ENCODE measurements around the gene MACROH2A2. TPM values are rescaled to one million over a fixed set of nuclear protein-coding genes. Genes with fewer than 3 reads are reported as not detected.

MACROH2A2 gene
- total and polyA plus RNA-seq, 2 of the 13 experiments (the other 11 are each of a cell fraction or from before 2014, with no cell fraction given) = 9.8 to 43.1 TPM

- TF ChIP-seq, protein P1, sequence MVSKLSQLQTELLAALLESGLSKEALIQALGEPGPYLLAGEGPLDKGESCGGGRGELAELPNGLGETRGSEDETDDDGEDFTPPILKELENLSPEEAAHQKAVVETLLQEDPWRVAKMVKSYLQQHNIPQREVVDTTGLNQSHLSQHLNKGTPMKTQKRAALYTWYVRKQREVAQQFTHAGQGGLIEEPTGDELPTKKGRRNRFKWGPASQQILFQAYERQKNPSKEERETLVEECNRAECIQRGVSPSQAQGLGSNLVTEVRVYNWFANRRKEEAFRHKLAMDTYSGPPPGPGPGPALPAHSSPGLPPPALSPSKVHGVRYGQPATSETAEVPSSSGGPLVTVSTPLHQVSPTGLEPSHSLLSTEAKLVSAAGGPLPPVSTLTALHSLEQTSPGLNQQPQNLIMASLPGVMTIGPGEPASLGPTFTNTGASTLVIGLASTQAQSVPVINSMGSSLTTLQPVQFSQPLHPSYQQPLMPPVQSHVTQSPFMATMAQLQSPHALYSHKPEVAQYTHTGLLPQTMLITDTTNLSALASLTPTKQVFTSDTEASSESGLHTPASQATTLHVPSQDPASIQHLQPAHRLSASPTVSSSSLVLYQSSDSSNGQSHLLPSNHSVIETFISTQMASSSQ (IDR thresholded peaks at IDR 0.05; ENCODE audit: low read depth) = peak; percentile 42; the same call in 1 of the 2 replicates
- TF ChIP-seq, protein P1 (CRISPR knock-in tag; IDR thresholded peaks at IDR 0.05; ENCODE audit: borderline replicate concordance) = peak; percentile 72; the same call in 1 of the 2 replicates
- TF ChIP-seq BHLHE40 (IDR thresholded peaks at IDR 0.05; ENCODE audit: low read length) (no peak), MTA3 (CRISPR knock-in tag; IDR thresholded peaks at IDR 0.05) (no peak), ZNF430 (CRISPR knock-in tag; IDR thresholded peaks at IDR 0.05) (peak; percentile 92), IRF2 (CRISPR knock-in tag; IDR thresholded peaks at IDR 0.05) (peak; percentile 82), TRAFD1 (CRISPR knock-in tag; IDR thresholded peaks at IDR 0.05; ENCODE audit: borderline replicate concordance) (no peak), RXRB (CRISPR knock-in tag; IDR thresholded peaks at IDR 0.05; ENCODE audit: borderline replicate concordance) (peak; percentile 78), ZNF510 (CRISPR knock-in tag; IDR thresholded peaks at IDR 0.05; ENCODE audit: low read depth) (no peak), ZIK1 (CRISPR knock-in tag; IDR thresholded peaks at IDR 0.05; ENCODE audit: borderline replicate concordance, low read depth) (0 out of 2 replicates have a peak, but pooled peaks have one; percentile 39), ZNF766 (CRISPR knock-in tag; IDR thresholded peaks at IDR 0.05; ENCODE audit: borderline replicate concordance) (peak; percentile 65; the same call in 1 of the 2 replicates), XBP1 (CRISPR knock-in tag; IDR thresholded peaks at IDR 0.05) (no peak), ZSCAN12 (CRISPR knock-in tag; IDR thresholded peaks at IDR 0.05) (peak; percentile 35; the same call in 1 of the 2 replicates), ZNF549 (CRISPR knock-in tag; IDR thresholded peaks at IDR 0.05) (0 out of 2 replicates have a peak, but pooled peaks have one; percentile 49), EHMT2 (IDR thresholded peaks at IDR 0.05; ENCODE audit: borderline replicate concordance, low read depth, low read length) (no peak), HMG20A (CRISPR knock-in tag; IDR thresholded peaks at IDR 0.05; ENCODE audit: borderline replicate concordance) (peak; percentile 64; the same call in 1 of the 2 replicates), ZNF629 (CRISPR knock-in tag; conservative IDR thresholded peaks at IDR 0.05) (peak; percentile 43), ZNF761 (CRISPR knock-in tag; conservative IDR thresholded peaks at IDR 0.05) (no peak), ZNF772 (CRISPR knock-in tag; IDR thresholded peaks at IDR 0.05) (peak; percentile 5; the same call in 1 of the 2 replicates), TBP (CRISPR knock-in tag; IDR thresholded peaks at IDR 0.05) (no peak), ZNF468 (CRISPR knock-in tag; IDR thresholded peaks at IDR 0.05) (no peak), NR2F2 (IDR thresholded peaks at IDR 0.05; ENCODE audit: borderline replicate concordance, low read depth) (no peak)
- TF ChIP-seq, protein P2, sequence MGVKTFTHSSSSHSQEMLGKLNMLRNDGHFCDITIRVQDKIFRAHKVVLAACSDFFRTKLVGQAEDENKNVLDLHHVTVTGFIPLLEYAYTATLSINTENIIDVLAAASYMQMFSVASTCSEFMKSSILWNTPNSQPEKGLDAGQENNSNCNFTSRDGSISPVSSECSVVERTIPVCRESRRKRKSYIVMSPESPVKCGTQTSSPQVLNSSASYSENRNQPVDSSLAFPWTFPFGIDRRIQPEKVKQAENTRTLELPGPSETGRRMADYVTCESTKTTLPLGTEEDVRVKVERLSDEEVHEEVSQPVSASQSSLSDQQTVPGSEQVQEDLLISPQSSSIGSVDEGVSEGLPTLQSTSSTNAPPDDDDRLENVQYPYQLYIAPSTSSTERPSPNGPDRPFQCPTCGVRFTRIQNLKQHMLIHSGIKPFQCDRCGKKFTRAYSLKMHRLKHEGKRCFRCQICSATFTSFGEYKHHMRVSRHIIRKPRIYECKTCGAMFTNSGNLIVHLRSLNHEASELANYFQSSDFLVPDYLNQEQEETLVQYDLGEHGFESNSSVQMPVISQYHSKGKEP (CRISPR knock-in tag; IDR thresholded peaks at IDR 0.05) = no peak
- TF ChIP-seq, protein P3, sequence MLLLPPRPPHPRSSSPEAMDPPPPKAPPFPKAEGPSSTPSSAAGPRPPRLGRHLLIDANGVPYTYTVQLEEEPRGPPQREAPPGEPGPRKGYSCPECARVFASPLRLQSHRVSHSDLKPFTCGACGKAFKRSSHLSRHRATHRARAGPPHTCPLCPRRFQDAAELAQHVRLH (CRISPR knock-in tag; IDR thresholded peaks at IDR 0.05; ENCODE audit: borderline replicate concordance, low read depth) = peak; percentile 7; the same call in 1 of the 2 replicates
These were observed 56.6 kb downstream of the MACROH2A2 start (continued) for GRCh38 chr10:70109064-70109729.
